GM18519 (cell line): ENCODE measurements around the gene CCDC158.
"Not testable (repeated sequence)": the region's sequence is repeated elsewhere in the genome, so short reads cannot be mapped to it uniquely, and the experiment has no call there.

Source experiments
- ATAC-seq: cut with Tn5 transposase; IDR thresholded peaks from one replicate; pipeline ENCODE4 v1.9.1; 2021; ENCODE audit warnings: mild to moderate bottlenecking, moderate library complexity; ENCODE audit not compliant: unreplicated experiment, low FRiP score

The CCDC158 gene

GRCh38 chr4:76430519-76431388 lies 9.8 kb upstream of the CCDC158 start:
- no peak for ATAC-seq

GRCh38 chr4:76429636-76430035 lies 8.7 kb upstream of the CCDC158 start:
- no peak for ATAC-seq

- ATAC-seq = no peak
Observed at GRCh38 chr4:76426272-76426671, 5.3 kb upstream of the CCDC158 start.

- ATAC-seq = not testable (repeated sequence)
Observed at GRCh38 chr4:76423159-76423558, 2.2 kb upstream of the CCDC158 start.

GRCh38 chr4:76420188-76420761 lies 666 bp downstream of the CCDC158 start:
- ATAC-seq = no peak

- ATAC-seq = no peak
Observed at GRCh38 chr4:76410636-76411035, 10.3 kb downstream of the CCDC158 start.

GRCh38 chr4:76407440-76408119 lies 13.4 kb downstream of the CCDC158 start:
- ATAC-seq = no peak

- ATAC-seq = no peak
Observed at GRCh38 chr4:76406081-76406480, 14.9 kb downstream of the CCDC158 start.

GRCh38 chr4:76401654-76402053 lies 19.3 kb downstream of the CCDC158 start:
- ATAC-seq = no peak

- ATAC-seq = no peak
Observed at GRCh38 chr4:76388160-76388908, 32.6 kb downstream of the CCDC158 start.

- no peak for ATAC-seq
Observed at GRCh38 chr4:76386566-76387305, 34.2 kb downstream of the CCDC158 start.

- ATAC-seq = no peak
Observed at GRCh38 chr4:76385974-76386373, 35.0 kb downstream of the CCDC158 start.

- no peak for ATAC-seq
Observed at GRCh38 chr4:76384052-76384451, 36.9 kb downstream of the CCDC158 start.

- ATAC-seq = no peak
Observed at GRCh38 chr4:76383001-76383400, 37.9 kb downstream of the CCDC158 start.

GRCh38 chr4:76381986-76382385 lies 39.0 kb downstream of the CCDC158 start:
- ATAC-seq = no peak

GRCh38 chr4:76380561-76380960 lies 40.4 kb downstream of the CCDC158 start:
- ATAC-seq = no peak

GRCh38 chr4:76377911-76378310 lies 43.0 kb downstream of the CCDC158 start:
- no peak for ATAC-seq

GRCh38 chr4:76377481-76377901 lies 43.5 kb downstream of the CCDC158 start:
- ATAC-seq = no peak

- ATAC-seq = no peak
Observed at GRCh38 chr4:76376534-76376933, 44.4 kb downstream of the CCDC158 start.

GRCh38 chr4:76375703-76376102 lies 45.2 kb downstream of the CCDC158 start:
- no peak for ATAC-seq
